Bronchial epithelial cell (primary cell): ENCODE data around the gene CASQ1. TPM values are rescaled to one million over a fixed set of nuclear protein-coding genes. Genes with fewer than 3 reads are reported as not detected.

Experiments used
- DNase-seq: peaks from one replicate; pipeline ENCODE4 v3.0.0-alpha.2; 2010; ENCODE audit warnings: low read depth
- FAIRE-seq: peaks from 2 replicates; lab custom pipeline; 2011; peaks lifted over from hg19 to GRCh38; lab: Jason Lieb, UNC
- H3K27me3 ChIP-seq: 2 replicates; pipeline ENCODE4 v1.5.1; 2011; ENCODE audit warnings: low read length; ENCODE audit not compliant: control insufficient read depth, insufficient read depth
- H3K36me3 ChIP-seq: 2 replicates; pipeline ENCODE4 v1.5.1; 2011; ENCODE audit warnings: low read length; ENCODE audit not compliant: control insufficient read depth, insufficient read depth
- H3K4me3 ChIP-seq: 2 replicates; pipeline ENCODE4 v1.5.1; 2011; ENCODE audit warnings: mild to moderate bottlenecking, low read depth, low read length, control low read depth
- CTCF ChIP-seq: IDR thresholded peaks from 2 replicates; pipeline ENCODE4 v1.5.1; 2011; ENCODE audit warnings: mild to moderate bottlenecking, moderate library complexity, low read length, control low read depth, inconsistent platforms; ENCODE audit not compliant: insufficient read depth, severe bottlenecking
- total RNA-seq: library from RNA; depleted of rRNA; stranded (reverse); fragments of >200 nt; gene quantifications from 2 replicates; pipeline ENCODE4 v1.2.1, GENCODE V29; 2014

CASQ1 gene
- total RNA-seq, 1 donor from 2014 or later, result not detected

DNA sequence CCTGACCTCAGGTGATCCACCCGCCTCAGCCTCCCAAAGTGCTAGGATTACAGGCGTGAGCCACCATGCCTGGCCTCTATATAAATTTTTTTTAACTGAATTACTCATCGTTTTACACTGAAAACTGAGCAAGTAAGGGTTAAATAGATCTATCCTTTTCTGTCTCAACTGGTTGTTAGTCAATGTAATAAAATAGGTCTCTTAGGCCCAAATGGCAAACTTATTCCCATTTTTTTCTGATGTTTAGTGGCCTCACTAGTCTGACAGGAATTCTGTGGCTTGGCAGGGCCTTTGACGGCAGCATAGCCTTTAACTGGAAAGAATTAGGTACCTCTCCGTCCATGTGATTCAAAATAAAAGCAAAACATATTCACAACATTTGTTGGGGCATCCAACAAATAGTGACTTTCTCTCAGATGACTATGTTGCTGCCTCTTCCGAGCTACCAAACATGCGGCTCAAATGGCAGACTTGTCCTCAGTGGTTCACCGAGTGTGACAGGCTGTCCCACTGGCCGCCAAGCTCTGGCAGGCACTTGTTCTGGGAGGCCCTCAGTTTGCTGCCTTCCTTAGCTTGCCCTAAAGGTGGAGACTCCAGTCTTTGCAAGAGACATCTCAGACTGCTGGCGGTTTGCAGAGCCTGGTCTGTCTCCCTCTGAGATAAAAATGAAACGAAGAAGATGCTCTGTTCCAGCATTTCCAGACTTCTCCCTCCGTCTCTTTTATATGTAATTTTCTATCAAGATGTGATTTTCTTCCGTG lies 21.6 kb upstream of the CASQ1 start:
- no peaks in the 10 kb centered on the region for H3K36me3 ChIP-seq
- DNase-seq (no peak), FAIRE-seq (no peak)
- TF ChIP-seq CTCF, result no peak
- peaks cover 5% of the 10 kb centered on the region for H3K27me3 ChIP-seq
- no peak overlapping the region for H3K4me3 ChIP-seq

- H3K27me3 ChIP-seq, result peaks cover 5% of the 10 kb centered on the region
- DNase-seq (no peak), FAIRE-seq (no peak)
- no peak for TF ChIP-seq CTCF
- no peak overlapping the region for H3K4me3 ChIP-seq
- H3K36me3 ChIP-seq, result no peaks in the 10 kb centered on the region
Measured at GRCh38 chr1:160169553-160170399, 20.6 kb upstream of the CASQ1 start.

GRCh38 chr1:160171354-160171753 lies 19.0 kb upstream of the CASQ1 start:
- TF ChIP-seq CTCF, result no peak
- no peak for FAIRE-seq
- peak; percentile 45 for DNase-seq

GRCh38 chr1:160171980-160172379 lies 18.4 kb upstream of the CASQ1 start:
- Histone ChIP-seq H3K4me3 (no peak overlapping the region), H3K36me3 (no peaks in the 10 kb centered on the region), H3K27me3 (peaks cover 2% of the 10 kb centered on the region)
- no peak for TF ChIP-seq CTCF
- FAIRE-seq, result no peak
- no peak for DNase-seq

More at GRCh38 chr1:160171354-160171753, 19.0 kb upstream of the CASQ1 start:
- H3K27me3 ChIP-seq, result peaks cover 5% of the 10 kb centered on the region
- no peaks in the 10 kb centered on the region for H3K36me3 ChIP-seq
- no peak overlapping the region for H3K4me3 ChIP-seq

- no peak for FAIRE-seq
Measured at GRCh38 chr1:160177231-160177630, 13.1 kb upstream of the CASQ1 start.

More at GRCh38 chr1:160177231-160177630, 13.1 kb upstream of the CASQ1 start:
- no peak for TF ChIP-seq CTCF
- DNase-seq, result no peak
- H3K4me3 ChIP-seq, result no peak overlapping the region
- H3K27me3 ChIP-seq, result no peaks in the 10 kb centered on the region
- no peaks in the 10 kb centered on the region for H3K36me3 ChIP-seq
